OCI-LY7 (cell line): ENCODE data around the gene LINC01488. TPM values are rescaled to one million over a fixed set of nuclear protein-coding genes. Genes with fewer than 3 reads are reported as not detected.

Source experiments
- BruUV-seq: library from RNA; stranded (reverse); fragments of 400-500 nt; replicated peaks from 2 replicates; lab custom pipeline; 2021; lab: Mats Ljungman, UMichigan
- CTCF ChIA-PET: fragments of 300-600 bp; sonication (Branson Sonifier 250); formaldehyde crosslinking; loops from one replicate; lab custom pipeline; 2022; ENCODE audit warnings: antibody characterized with exemption; ENCODE audit not compliant: unreplicated experiment; lab: Charles Lee
- POLR2A ChIA-PET: fragments of 300-600 bp; sonication (Branson Sonifier 250); formaldehyde crosslinking; loops from one replicate; lab custom pipeline; 2022; ENCODE audit warnings: antibody characterized with exemption; lab: Charles Lee
- DNase-seq: peaks from one replicate; pipeline ENCODE4 v3.0.0-alpha.2; 2015; ENCODE audit warnings: low spot score
- H2AFZ ChIP-seq: fragments of 200-600 bp; sonication (generic), shearing (Covaris generic); 2 replicates; pipeline ENCODE4 v1.6.1; 2014; ENCODE audit warnings: mild to moderate bottlenecking, antibody characterized with exemption, low read length, moderate library complexity
- H3K27ac ChIP-seq: fragments of 200-600 bp; sonication (generic); 2 replicates; pipeline ENCODE4 v1.5.1; 2014; ENCODE audit warnings: mixed run types, low read depth, mild to moderate bottlenecking, moderate library complexity, low read length, inconsistent platforms; ENCODE audit not compliant: poor library complexity, severe bottlenecking
- H3K36me3 ChIP-seq: fragments of 200-600 bp; sonication (generic); 2 replicates; pipeline ENCODE4 v1.6.1; 2014; ENCODE audit warnings: mild to moderate bottlenecking, antibody characterized with exemption, low read length, moderate library complexity, mixed read lengths; ENCODE audit not compliant: insufficient read depth
- H3K4me1 ChIP-seq: fragments of 200-600 bp; sonication (generic); 2 replicates; pipeline ENCODE4 v1.5.1; 2014; ENCODE audit warnings: mild to moderate bottlenecking, low read length; ENCODE audit not compliant: insufficient read depth, poor library complexity, severe bottlenecking
- H3K4me2 ChIP-seq: fragments of 200-600 bp; sonication (generic); 2 replicates; pipeline ENCODE4 v1.6.1; 2014; ENCODE audit warnings: mild to moderate bottlenecking, low read length
- H3K4me3 ChIP-seq: fragments of 200-600 bp; sonication (generic); 2 replicates; pipeline ENCODE4 v1.5.1; 2014; ENCODE audit warnings: mild to moderate bottlenecking, low read depth, low read length; ENCODE audit not compliant: poor library complexity, severe bottlenecking
- H3K79me2 ChIP-seq: fragments of 200-600 bp; sonication (generic); 2 replicates; pipeline ENCODE4 v1.6.1; 2016; ENCODE audit warnings: low read depth, mild to moderate bottlenecking, low read length, moderate library complexity, mixed read lengths; ENCODE audit not compliant: insufficient read depth
- H3K9me2 ChIP-seq: fragments of 200-600 bp; sonication (generic); 2 replicates; pipeline ENCODE4 v1.6.1; 2016; ENCODE audit warnings: mild to moderate bottlenecking, low read length, mixed read lengths; ENCODE audit not compliant: insufficient read depth
- H3K9me3 ChIP-seq: fragments of 200-600 bp; sonication (generic); 2 replicates; pipeline ENCODE4 v1.6.1; 2014; ENCODE audit warnings: mild to moderate bottlenecking, mixed run types, low read length, mixed read lengths
- H4K20me1 ChIP-seq: fragments of 200-600 bp; sonication (generic); 2 replicates; pipeline ENCODE4 v1.6.1; 2014; ENCODE audit warnings: mild to moderate bottlenecking, antibody characterized with exemption, low read length, moderate library complexity, mixed read lengths; ENCODE audit not compliant: insufficient read depth
- EZH2phosphoT487 ChIP-seq: fragments of 200-600 bp; sonication (generic); IDR thresholded peaks from 2 replicates; pipeline ENCODE4 v1.6.1; 2018; ENCODE audit warnings: low read depth, borderline replicate concordance, mild to moderate bottlenecking, mixed run types, antibody characterized with exemption, low read length, moderate library complexity, mixed read lengths
- intact Hi-C: fragments of 100-400 bp; cut with micrococcal nuclease; formaldehyde crosslinking; loops from one replicate; pipeline ENCODE4 v1.10.0; 2022; ENCODE audit not compliant: unreplicated experiment
- total RNA-seq, 2 experiments: library from RNA; depleted of rRNA in 1 of 2; stranded (reverse); fragments of >200 nt in 1 of 2; shearing (Covaris generic) in 1 of 2; gene quantifications; 2 replicates each; pipeline ENCODE4 v1.2.3, GENCODE V29; 2014 to 2022
- TF ChIP-seq, protein P1 (sequence below): fragments of 200-600 bp; sonication (generic); conservative IDR thresholded peaks from 2 replicates; pipeline ENCODE4 v1.5.1; 2014; ENCODE audit warnings: mild to moderate bottlenecking, antibody characterized with exemption, low read length, moderate library complexity, mixed read lengths

Gene LINC01488
- total RNA-seq, 2 experiments from 2014 or later: not detected

DNA sequence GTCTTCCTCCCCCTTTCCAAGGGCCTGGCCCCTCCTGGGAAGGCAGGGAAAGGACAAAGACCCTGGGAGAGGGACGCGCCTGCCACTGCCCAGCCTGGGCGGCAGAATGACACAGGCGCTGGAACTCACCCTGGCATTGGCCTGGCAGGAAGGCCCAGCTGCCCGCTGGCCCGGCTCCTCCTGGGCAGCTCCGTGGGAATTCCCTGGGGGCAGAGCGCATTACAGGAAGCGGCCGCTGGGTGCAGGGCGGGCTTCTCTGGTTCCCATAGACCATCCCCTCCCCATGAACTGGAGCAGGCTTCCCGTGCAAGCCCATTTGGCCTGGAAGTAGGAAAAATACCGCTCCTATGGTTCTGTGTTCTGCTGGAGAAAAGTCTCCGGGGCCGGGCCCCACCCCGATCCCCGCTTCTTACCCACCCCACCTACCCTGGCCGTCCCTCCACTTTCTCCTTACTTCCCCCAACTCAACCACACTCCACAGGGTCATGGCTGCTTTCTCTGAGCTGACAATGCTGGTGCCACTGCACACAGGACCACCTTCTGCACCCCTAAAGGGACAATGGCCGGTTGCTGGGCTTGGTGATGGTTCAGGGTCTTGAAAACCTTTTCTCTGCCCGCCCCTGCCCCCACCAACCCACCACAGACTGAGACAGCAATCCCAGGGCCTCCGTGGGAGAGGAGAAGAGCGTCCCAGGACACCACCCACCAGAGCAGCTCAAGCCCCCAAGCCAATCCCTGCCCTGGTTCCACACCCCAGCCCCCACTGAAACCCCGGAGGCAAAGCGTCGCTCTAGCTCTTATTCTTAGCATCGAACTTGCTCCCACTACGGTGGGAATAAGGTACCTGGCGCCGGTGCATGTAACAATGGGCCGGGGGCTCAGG lies 58.9 kb downstream of the LINC01488 start:
- H3K9me3 ChIP-seq: no peaks in the 10 kb centered on the region
- no peak overlapping the region for H2AFZ ChIP-seq
- ChIA-PET POLR2A (no interaction called here), CTCF (interaction anchor here (0.7 kb wide), 1 partner anchor 234 kb away, joined by 3 read pairs; no protein-coding TSS in a partner anchor)
- no peak for DNase-seq
- intact Hi-C loops: no loop called here
- H3K4me3 ChIP-seq: no peak overlapping the region
- no peaks in the 10 kb centered on the region for H3K9me2 ChIP-seq
- no peak overlapping the region for H3K27ac ChIP-seq
- no peaks in the 10 kb centered on the region for H3K36me3 ChIP-seq
- no peaks in the 10 kb centered on the region for H3K79me2 ChIP-seq
- no peaks in the 10 kb centered on the region for H4K20me1 ChIP-seq
- TF ChIP-seq, protein P1, sequence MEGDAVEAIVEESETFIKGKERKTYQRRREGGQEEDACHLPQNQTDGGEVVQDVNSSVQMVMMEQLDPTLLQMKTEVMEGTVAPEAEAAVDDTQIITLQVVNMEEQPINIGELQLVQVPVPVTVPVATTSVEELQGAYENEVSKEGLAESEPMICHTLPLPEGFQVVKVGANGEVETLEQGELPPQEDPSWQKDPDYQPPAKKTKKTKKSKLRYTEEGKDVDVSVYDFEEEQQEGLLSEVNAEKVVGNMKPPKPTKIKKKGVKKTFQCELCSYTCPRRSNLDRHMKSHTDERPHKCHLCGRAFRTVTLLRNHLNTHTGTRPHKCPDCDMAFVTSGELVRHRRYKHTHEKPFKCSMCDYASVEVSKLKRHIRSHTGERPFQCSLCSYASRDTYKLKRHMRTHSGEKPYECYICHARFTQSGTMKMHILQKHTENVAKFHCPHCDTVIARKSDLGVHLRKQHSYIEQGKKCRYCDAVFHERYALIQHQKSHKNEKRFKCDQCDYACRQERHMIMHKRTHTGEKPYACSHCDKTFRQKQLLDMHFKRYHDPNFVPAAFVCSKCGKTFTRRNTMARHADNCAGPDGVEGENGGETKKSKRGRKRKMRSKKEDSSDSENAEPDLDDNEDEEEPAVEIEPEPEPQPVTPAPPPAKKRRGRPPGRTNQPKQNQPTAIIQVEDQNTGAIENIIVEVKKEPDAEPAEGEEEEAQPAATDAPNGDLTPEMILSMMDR: no peak
- no peak for TF ChIP-seq EZH2phosphoT487
- H3K4me2 ChIP-seq: no peak overlapping the region
- no peaks in the 10 kb centered on the region for H3K4me1 ChIP-seq
- no TSS peak for BruUV-seq

DNA sequence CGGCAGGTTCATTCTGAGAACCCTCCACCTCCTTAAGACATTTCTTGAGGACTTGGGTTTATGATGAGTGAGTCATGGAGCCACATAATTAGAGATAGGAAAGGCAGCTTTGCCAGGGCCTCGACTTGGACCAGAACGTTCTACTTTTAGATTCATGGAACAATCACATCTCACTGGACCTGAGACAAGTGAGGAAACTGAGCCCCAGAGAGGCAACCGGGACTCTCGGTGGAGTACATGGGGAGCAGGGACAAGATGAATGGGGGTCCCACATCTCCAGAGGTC lies 59.5 kb downstream of the LINC01488 start:
- Histone ChIP-seq H3K4me3 (no peak overlapping the region), H3K27ac (no peak overlapping the region), H3K4me1 (no peaks in the 10 kb centered on the region), H3K9me3 (no peaks in the 10 kb centered on the region), H3K79me2 (no peaks in the 10 kb centered on the region), H3K9me2 (no peaks in the 10 kb centered on the region), H3K4me2 (no peak overlapping the region), H3K36me3 (no peaks in the 10 kb centered on the region), H2AFZ (no peak overlapping the region), H4K20me1 (no peaks in the 10 kb centered on the region)
- POLR2A ChIA-PET: no interaction called here
- CTCF ChIA-PET: interaction anchor here (0.7 kb wide), 1 partner anchor 234 kb away, joined by 3 read pairs; no protein-coding TSS in a partner anchor
- intact Hi-C loops: no loop called here
- no peak for TF ChIP-seq EZH2phosphoT487
- TF ChIP-seq, protein P1: no peak
- DNase-seq: no peak
- no TSS peak for BruUV-seq
